HepG2 (cell line): ENCODE results near the gene SLC26A5. TPM values are rescaled to one million over a fixed set of nuclear protein-coding genes. Genes with fewer than 3 reads are reported as not detected.

Experiments
- BCL6 ChIP-seq: IDR thresholded peaks from 2 replicates; pipeline ENCODE4 v1.6.1; 2016; ENCODE audit warnings: missing genetic modification reagents, missing compliant biosample characterization
- CCDC6 ChIP-seq: sonication (generic); formaldehyde crosslinking; IDR thresholded peaks from 2 replicates; pipeline ENCODE4 v1.8.1; 2022; ENCODE audit warnings: mild to moderate bottlenecking, missing genetic modification reagents, moderate library complexity
- CEBPG ChIP-seq: IDR thresholded peaks from 2 replicates; pipeline ENCODE4 v1.6.1; 2016
- CHD2 ChIP-seq: IDR thresholded peaks from 2 replicates; pipeline ENCODE4 v1.6.1; 2011; ENCODE audit warnings: low read depth, low read length, improper control_type of control experiment
- GMEB1 ChIP-seq: sonication (generic); formaldehyde crosslinking; IDR thresholded peaks from 2 replicates; pipeline ENCODE4 v1.5.1; 2020; ENCODE audit warnings: missing genetic modification reagents, mild to moderate bottlenecking, borderline replicate concordance
- MBD4 ChIP-seq: IDR thresholded peaks from 2 replicates; pipeline ENCODE4 v1.6.1; 2012; ENCODE audit warnings: low read length, inconsistent platforms, borderline replicate concordance
- MXD1 ChIP-seq: sonication (generic); formaldehyde crosslinking; IDR thresholded peaks from 2 replicates; pipeline ENCODE4 v1.4.0; 2020; ENCODE audit warnings: mild to moderate bottlenecking, missing genetic modification reagents
- NCOA2 ChIP-seq: sonication (generic); formaldehyde crosslinking; IDR thresholded peaks from 2 replicates; pipeline ENCODE4 v1.8.0; 2022; ENCODE audit warnings: inconsistent platforms
- ZNF180 ChIP-seq: sonication (generic); formaldehyde crosslinking; IDR thresholded peaks from 2 replicates; pipeline ENCODE4 v1.4.0; 2020; ENCODE audit warnings: low read depth, missing genetic modification reagents, borderline replicate concordance
- ZNF207 ChIP-seq: fragments of 450-650 bp; IDR thresholded peaks from 2 replicates; pipeline ENCODE4 v1.6.1; 2016; ENCODE audit warnings: antibody characterized with exemption, borderline replicate concordance
- ZNF549 ChIP-seq: sonication (generic); formaldehyde crosslinking; IDR thresholded peaks from 2 replicates; pipeline ENCODE4 v1.5.0; 2020; ENCODE audit warnings: missing genetic modification reagents
- ZNF713 ChIP-seq: sonication (generic); formaldehyde crosslinking; IDR thresholded peaks from 2 replicates; pipeline ENCODE4 v1.4.0; 2020; ENCODE audit warnings: mild to moderate bottlenecking, missing genetic modification reagents
- ZNF737 ChIP-seq: sonication (generic); formaldehyde crosslinking; IDR thresholded peaks from 2 replicates; pipeline ENCODE4 v1.5.0; 2020; ENCODE audit warnings: missing genetic modification reagents, mild to moderate bottlenecking, borderline replicate concordance
- ZNF776 ChIP-seq: sonication (generic); formaldehyde crosslinking; IDR thresholded peaks from 2 replicates; pipeline ENCODE4 v1.4.0; 2020; ENCODE audit warnings: mild to moderate bottlenecking, missing genetic modification reagents
- polyA plus RNA-seq, 8 experiments: library from polyadenylated mRNA; depleted of rRNA in 3 of 8; stranded (reverse) in 7 of 8; unstranded in 1 of 8; fragments of >200 nt; fragmentation: Illumina TruSeq in 4 of 8; extraction: Trizol in 4 of 8; gene quantifications; 2 replicates each; pipeline versions ENCODE4 v1.2.1 to v1.2.3, GENCODE V29; 2011 to 2016; ENCODE audit warnings: low read depth in 4 of 8, missing spikeins in 1 of 8, mixed read lengths in 1 of 8; ENCODE audit not compliant: insufficient read depth in 1 of 8
- total RNA-seq, 5 experiments: library from RNA; depleted of rRNA; stranded (reverse); fragments of >200 nt; fragmentation: Illumina TruSeq; extraction: Trizol; gene quantifications; 2 replicates each; pipeline ENCODE4 v1.2.3, GENCODE V29; 2016; ENCODE audit warnings: low read depth in 1 of 5
- TF ChIP-seq, protein P1 (sequence below): IDR thresholded peaks from 2 replicates; pipeline ENCODE4 v1.6.1; 2016; ENCODE audit warnings: missing compliant biosample characterization, missing genetic modification reagents, borderline replicate concordance
- TF ChIP-seq, protein P2 (sequence below): sonication (generic); formaldehyde crosslinking; IDR thresholded peaks from 2 replicates; pipeline ENCODE4 v1.5.0; 2020; ENCODE audit warnings: mild to moderate bottlenecking, missing genetic modification reagents, borderline replicate concordance
- TF ChIP-seq, protein P3 (sequence below): sonication (generic); formaldehyde crosslinking; IDR thresholded peaks from 2 replicates; pipeline ENCODE4 v1.5.1; 2020; ENCODE audit warnings: mild to moderate bottlenecking, missing genetic modification reagents, moderate library complexity

SLC26A5 gene
- total and polyA plus RNA-seq, 2 of the 13 experiments (the other 11 are each of a cell fraction or from before 2014, with no cell fraction given) = 0.08 to 0.11 TPM

DNA sequence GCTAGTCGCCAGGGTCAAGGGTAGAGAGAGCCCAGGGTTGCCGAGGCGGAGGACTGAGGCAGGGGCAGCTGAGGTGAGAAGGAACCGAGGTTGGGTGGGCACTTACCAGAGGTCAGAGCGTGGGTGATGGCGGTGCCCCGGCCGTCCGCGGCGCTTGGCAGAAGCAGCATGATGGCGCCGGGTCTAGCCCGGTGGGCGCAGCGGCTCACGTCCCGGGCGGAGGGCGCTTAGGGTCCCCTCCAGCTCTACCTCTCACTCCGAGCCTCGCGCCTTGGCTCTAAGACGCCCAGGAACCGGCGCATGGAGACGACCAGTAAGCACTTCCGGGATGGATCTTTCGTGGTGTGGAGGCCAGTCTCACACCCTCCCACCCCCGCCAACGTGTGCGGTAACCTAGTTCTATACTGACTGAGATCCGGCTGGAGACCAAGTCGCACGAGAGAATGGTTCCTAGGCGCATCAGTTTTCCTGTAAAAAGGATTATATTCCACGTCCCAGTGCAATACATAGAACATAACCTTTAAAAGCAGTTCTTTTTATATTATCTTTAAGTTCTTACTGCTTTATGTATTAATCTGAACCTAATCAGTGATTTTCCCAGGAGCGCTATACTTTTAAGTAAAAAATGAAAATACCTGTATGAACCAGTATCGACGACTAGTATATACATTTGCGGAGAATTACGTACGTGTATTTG, 101.4 kb downstream of the SLC26A5 start, which contains the start of gene DNAJC2 (continued):
- TF ChIP-seq, protein P1, sequence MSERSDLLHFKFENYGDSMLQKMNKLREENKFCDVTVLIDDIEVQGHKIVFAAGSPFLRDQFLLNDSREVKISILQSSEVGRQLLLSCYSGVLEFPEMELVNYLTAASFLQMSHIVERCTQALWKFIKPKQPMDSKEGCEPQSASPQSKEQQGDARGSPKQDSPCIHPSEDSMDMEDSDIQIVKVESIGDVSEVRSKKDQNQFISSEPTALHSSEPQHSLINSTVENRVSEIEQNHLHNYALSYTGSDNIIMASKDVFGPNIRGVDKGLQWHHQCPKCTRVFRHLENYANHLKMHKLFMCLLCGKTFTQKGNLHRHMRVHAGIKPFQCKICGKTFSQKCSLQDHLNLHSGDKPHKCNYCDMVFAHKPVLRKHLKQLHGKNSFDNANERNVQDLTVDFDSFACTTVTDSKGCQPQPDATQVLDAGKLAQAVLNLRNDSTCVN (CRISPR knock-in tag) = peak; percentile 79; the same call in 1 of the 2 replicates
- TF ChIP-seq GMEB1 (CRISPR knock-in tag) (peak; percentile 81), ZNF713 (CRISPR knock-in tag) (no peak), MBD4 (no peak; the same call in 1 of the 2 replicates), ZNF207 (no peak), ZNF737 (0 out of 2 replicates have a peak, but pooled peaks have one; percentile 29), CCDC6 (CRISPR knock-in tag) (no peak; the same call in 1 of the 2 replicates), BCL6 (CRISPR knock-in tag) (peak; percentile 47), ZNF776 (no peak), CHD2 (no peak; the same call in 1 of the 2 replicates), CEBPG (CRISPR knock-in tag) (peak; percentile 56), ZNF549 (CRISPR knock-in tag) (no peak), ZNF180 (CRISPR knock-in tag) (0 out of 2 replicates have a peak, but pooled peaks have one; percentile 37), MXD1 (CRISPR knock-in tag) (peak; percentile 35; the same call in 1 of the 2 replicates), NCOA2 (peak; percentile 44; the same call in 1 of the 2 replicates)
- TF ChIP-seq, protein P2, sequence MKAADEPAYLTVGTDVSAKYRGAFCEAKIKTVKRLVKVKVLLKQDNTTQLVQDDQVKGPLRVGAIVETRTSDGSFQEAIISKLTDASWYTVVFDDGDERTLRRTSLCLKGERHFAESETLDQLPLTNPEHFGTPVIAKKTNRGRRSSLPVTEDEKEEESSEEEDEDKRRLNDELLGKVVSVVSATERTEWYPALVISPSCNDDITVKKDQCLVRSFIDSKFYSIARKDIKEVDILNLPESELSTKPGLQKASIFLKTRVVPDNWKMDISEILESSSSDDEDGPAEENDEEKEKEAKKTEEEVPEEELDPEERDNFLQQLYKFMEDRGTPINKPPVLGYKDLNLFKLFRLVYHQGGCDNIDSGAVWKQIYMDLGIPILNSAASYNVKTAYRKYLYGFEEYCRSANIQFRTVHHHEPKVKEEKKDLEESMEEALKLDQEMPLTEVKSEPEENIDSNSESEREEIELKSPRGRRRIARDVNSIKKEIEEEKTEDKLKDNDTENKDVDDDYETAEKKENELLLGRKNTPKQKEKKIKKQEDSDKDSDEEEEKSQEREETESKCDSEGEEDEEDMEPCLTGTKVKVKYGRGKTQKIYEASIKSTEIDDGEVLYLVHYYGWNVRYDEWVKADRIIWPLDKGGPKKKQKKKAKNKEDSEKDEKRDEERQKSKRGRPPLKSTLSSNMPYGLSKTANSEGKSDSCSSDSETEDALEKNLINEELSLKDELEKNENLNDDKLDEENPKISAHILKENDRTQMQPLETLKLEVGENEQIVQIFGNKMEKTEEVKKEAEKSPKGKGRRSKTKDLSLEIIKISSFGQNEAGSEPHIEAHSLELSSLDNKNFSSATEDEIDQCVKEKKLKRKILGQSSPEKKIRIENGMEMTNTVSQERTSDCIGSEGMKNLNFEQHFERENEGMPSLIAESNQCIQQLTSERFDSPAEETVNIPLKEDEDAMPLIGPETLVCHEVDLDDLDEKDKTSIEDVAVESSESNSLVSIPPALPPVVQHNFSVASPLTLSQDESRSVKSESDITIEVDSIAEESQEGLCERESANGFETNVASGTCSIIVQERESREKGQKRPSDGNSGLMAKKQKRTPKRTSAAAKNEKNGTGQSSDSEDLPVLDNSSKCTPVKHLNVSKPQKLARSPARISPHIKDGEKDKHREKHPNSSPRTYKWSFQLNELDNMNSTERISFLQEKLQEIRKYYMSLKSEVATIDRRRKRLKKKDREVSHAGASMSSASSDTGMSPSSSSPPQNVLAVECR (CRISPR knock-in tag) = peak; percentile 98
- TF ChIP-seq, protein P3, sequence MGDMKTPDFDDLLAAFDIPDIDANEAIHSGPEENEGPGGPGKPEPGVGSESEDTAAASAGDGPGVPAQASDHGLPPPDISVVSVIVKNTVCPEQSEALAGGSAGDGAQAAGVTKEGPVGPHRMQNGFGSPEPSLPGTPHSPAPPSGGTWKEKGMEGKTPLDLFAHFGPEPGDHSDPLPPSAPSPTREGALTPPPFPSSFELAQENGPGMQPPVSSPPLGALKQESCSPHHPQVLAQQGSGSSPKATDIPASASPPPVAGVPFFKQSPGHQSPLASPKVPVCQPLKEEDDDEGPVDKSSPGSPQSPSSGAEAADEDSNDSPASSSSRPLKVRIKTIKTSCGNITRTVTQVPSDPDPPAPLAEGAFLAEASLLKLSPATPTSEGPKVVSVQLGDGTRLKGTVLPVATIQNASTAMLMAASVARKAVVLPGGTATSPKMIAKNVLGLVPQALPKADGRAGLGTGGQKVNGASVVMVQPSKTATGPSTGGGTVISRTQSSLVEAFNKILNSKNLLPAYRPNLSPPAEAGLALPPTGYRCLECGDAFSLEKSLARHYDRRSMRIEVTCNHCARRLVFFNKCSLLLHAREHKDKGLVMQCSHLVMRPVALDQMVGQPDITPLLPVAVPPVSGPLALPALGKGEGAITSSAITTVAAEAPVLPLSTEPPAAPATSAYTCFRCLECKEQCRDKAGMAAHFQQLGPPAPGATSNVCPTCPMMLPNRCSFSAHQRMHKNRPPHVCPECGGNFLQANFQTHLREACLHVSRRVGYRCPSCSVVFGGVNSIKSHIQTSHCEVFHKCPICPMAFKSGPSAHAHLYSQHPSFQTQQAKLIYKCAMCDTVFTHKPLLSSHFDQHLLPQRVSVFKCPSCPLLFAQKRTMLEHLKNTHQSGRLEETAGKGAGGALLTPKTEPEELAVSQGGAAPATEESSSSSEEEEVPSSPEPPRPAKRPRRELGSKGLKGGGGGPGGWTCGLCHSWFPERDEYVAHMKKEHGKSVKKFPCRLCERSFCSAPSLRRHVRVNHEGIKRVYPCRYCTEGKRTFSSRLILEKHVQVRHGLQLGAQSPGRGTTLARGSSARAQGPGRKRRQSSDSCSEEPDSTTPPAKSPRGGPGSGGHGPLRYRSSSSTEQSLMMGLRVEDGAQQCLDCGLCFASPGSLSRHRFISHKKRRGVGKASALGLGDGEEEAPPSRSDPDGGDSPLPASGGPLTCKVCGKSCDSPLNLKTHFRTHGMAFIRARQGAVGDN (CRISPR knock-in tag) = peak; percentile 98
